ENCODE measurements around the gene HMSD.

HMSD gene

GRCh38 chr18:63997041-63997440, 47.9 kb downstream of the HMSD start:
- no peak for DNase-seq

GRCh38 chr18:63997606-63998005, 48.5 kb downstream of the HMSD start:
- DNase-seq: no peak

- peak; percentile 90 for DNase-seq
Measured at GRCh38 chr18:63999871-64000270, 50.8 kb downstream of the HMSD start.

GRCh38 chr18:64002581-64002980, 53.5 kb downstream of the HMSD start:
- no peak for DNase-seq

- peak; percentile 20 for DNase-seq
Measured at GRCh38 chr18:64009305-64009704, 60.2 kb downstream of the HMSD start.
